GM12878 (cell line): ENCODE data around the gene THUMPD2. TPM values are rescaled to one million over a fixed set of nuclear protein-coding genes. Genes with fewer than 3 reads are reported as not detected.

Source experiments
- ATAC-seq: fragments of 200-7000 bp; cut with Tn5 transposase; 3 replicates; pipeline ENCODE4 v1.9.1; 2020; ENCODE audit warnings: mild to moderate bottlenecking, moderate library complexity
- BruUV-seq: library from RNA; stranded (reverse); fragments of 400-500 nt; replicated peaks from 2 replicates; lab custom pipeline; 2021; lab: Mats Ljungman, UMichigan
- CTCF ChIA-PET: fragments of 300-600 bp; sonication (Branson Sonifier 250); formaldehyde crosslinking; extraction: SDS; loops from one replicate; lab custom pipeline; 2021; ENCODE audit warnings: inconsistent platforms; lab: Yijun Ruan, JAX
- POLR2A ChIA-PET: fragments of 350-600 bp; formaldehyde crosslinking; extraction: SDS; loops from one replicate; lab custom pipeline; 2021; ENCODE audit warnings: inconsistent platforms; lab: Charles Lee
- RAD21 ChIA-PET: fragments of 300-600 bp; sonication (Branson Sonifier 250); formaldehyde crosslinking; loops from one replicate; lab custom pipeline; 2023; ENCODE audit warnings: antibody characterized with exemption; ENCODE audit not compliant: unreplicated experiment; lab: Charles Lee
- SMC1A ChIA-PET: fragments of 300-600 bp; sonication (Branson Sonifier 250); formaldehyde crosslinking; loops from one replicate; lab custom pipeline; 2023; ENCODE audit not compliant: unreplicated experiment, uncharacterized antibody; lab: Charles Lee
- DNase-seq: peaks from one replicate; pipeline ENCODE4 v3.0.0-alpha.2; 2011; ENCODE audit warnings: low read depth, low spot score
- FAIRE-seq: peaks from 3 replicates; lab custom pipeline; 2011; peaks lifted over from hg19 to GRCh38; lab: Jason Lieb, UNC
- H2AFZ ChIP-seq: 2 replicates; pipeline ENCODE4 v1.6.0; 2011; ENCODE audit warnings: low read depth, low read length, control low read depth; ENCODE audit not compliant: control insufficient read depth
- H3K27ac ChIP-seq: 2 replicates; pipeline ENCODE4 v1.5.1; 2011; ENCODE audit warnings: control low read depth; ENCODE audit not compliant: control insufficient read depth, insufficient read depth
- H3K27me3 ChIP-seq, 2 experiments: replicated peaks in 1 of 2; 2 replicates each; pipeline versions ENCODE4 v1.6.0 to v1.6.1; 2011; ENCODE audit warnings: low read length in 1 of 2; ENCODE audit not compliant: control insufficient read depth in 2 of 2, insufficient read depth in 2 of 2
- H3K36me3 ChIP-seq, 2 experiments: 2 replicates each; pipeline ENCODE4 v1.5.1; 2011; ENCODE audit warnings: low read length in 1 of 2; ENCODE audit not compliant: control insufficient read depth in 2 of 2, insufficient read depth in 2 of 2
- H3K4me1 ChIP-seq: 2 replicates; pipeline ENCODE4 v1.6.1; 2011; ENCODE audit warnings: mild to moderate bottlenecking, low read length, moderate library complexity, mixed read lengths; ENCODE audit not compliant: control insufficient read depth, insufficient read depth
- H3K4me2 ChIP-seq: 2 replicates; pipeline ENCODE4 v1.6.0; 2011; ENCODE audit warnings: control low read depth; ENCODE audit not compliant: control insufficient read depth, insufficient read depth
- H3K4me3 ChIP-seq: fragments of 200-600 bp; sonication (generic); 2 replicates; pipeline ENCODE4 v1.5.1; 2016
- H3K79me2 ChIP-seq: 2 replicates; pipeline ENCODE4 v1.6.0; 2011; ENCODE audit warnings: low read length; ENCODE audit not compliant: control insufficient read depth, insufficient read depth
- H3K9ac ChIP-seq: 2 replicates; pipeline ENCODE4 v1.8.0; 2011; ENCODE audit warnings: low read length, control low read depth, mixed read lengths; ENCODE audit not compliant: control insufficient read depth, insufficient read depth
- H3K9me3 ChIP-seq: replicated peaks from 3 replicates; pipeline ENCODE4 v1.5.1; 2011; ENCODE audit warnings: mild to moderate bottlenecking, low read length; ENCODE audit not compliant: control insufficient read depth, insufficient read depth
- H4K20me1 ChIP-seq: 2 replicates; pipeline ENCODE4 v1.6.0; 2011; ENCODE audit not compliant: control insufficient read depth, insufficient read depth
- CBX3 ChIP-seq: fragments of 200-600 bp; sonication (generic); IDR thresholded peaks from 2 replicates; pipeline ENCODE4 v1.6.1; 2016; ENCODE audit warnings: low read depth, borderline replicate concordance
- CHD1 ChIP-seq: IDR thresholded peaks from 2 replicates; pipeline ENCODE4 v1.6.1; 2012; ENCODE audit warnings: low read depth, low read length, improper control_type of control experiment
- CREM ChIP-seq: IDR thresholded peaks from 2 replicates; pipeline ENCODE4 v1.6.1; 2014; ENCODE audit warnings: antibody characterized with exemption, low read depth
- DPF2 ChIP-seq: fragments of 450-650 bp; IDR thresholded peaks from 2 replicates; pipeline ENCODE4 v1.6.1; 2017; ENCODE audit warnings: mild to moderate bottlenecking
- ESRRA ChIP-seq: IDR thresholded peaks from 2 replicates; pipeline ENCODE4 v1.6.1; 2012; ENCODE audit warnings: mild to moderate bottlenecking, low read length, improper control_type of control experiment
- EZH2 ChIP-seq: IDR thresholded peaks from 2 replicates; pipeline ENCODE4 v1.6.1; 2012; ENCODE audit warnings: low read depth, mild to moderate bottlenecking, control low read depth, inconsistent platforms, low read length, borderline replicate concordance; ENCODE audit not compliant: control insufficient read depth
- MEF2A ChIP-seq: IDR thresholded peaks from 2 replicates; pipeline ENCODE4 v1.6.1; 2011; ENCODE audit warnings: low read depth, mild to moderate bottlenecking, low read length, moderate library complexity; ENCODE audit not compliant: insufficient read depth
- NFXL1 ChIP-seq: fragments of 450-650 bp; IDR thresholded peaks from 2 replicates; pipeline ENCODE4 v1.6.1; 2017; ENCODE audit warnings: antibody characterized with exemption, mild to moderate bottlenecking, borderline replicate concordance
- POLR2AphosphoS2 ChIP-seq: IDR thresholded peaks from 2 replicates; pipeline ENCODE4 v1.6.1; 2011; ENCODE audit warnings: low read depth, mild to moderate bottlenecking, low read length, improper control_type of control experiment, moderate library complexity
- TAF1 ChIP-seq: IDR thresholded peaks from 2 replicates; pipeline ENCODE4 v1.6.1; 2011; ENCODE audit warnings: mild to moderate bottlenecking, low read depth, low read length, borderline replicate concordance
- ZNF384 ChIP-seq: IDR thresholded peaks from 2 replicates; pipeline ENCODE4 v1.6.1; 2012; ENCODE audit warnings: low read depth, mild to moderate bottlenecking, low read length, improper control_type of control experiment, borderline replicate concordance
- WGBS: methylation state at CpG from one replicate; pipeline ENCODE4 v1.1.6; 2016; ENCODE audit warnings: low lambda C conversion rate; ENCODE audit not compliant: insufficient replicate concordance, insufficient coverage; ENCODE audit errors: missing lambda C conversion rate; 5-methylcytosine and 5-hydroxymethylcytosine counted together
- in situ Hi-C: fragments of 300-500 bp; cut with MboI; formaldehyde crosslinking; loops from 9 replicates; pipeline ENCODE4 v1.14.3; 2018; ENCODE audit warnings: mixed read lengths
- intact Hi-C: fragments of 100-400 bp; cut with micrococcal nuclease; formaldehyde crosslinking; loops from one replicate; pipeline ENCODE4 v1.14.2; 2022; ENCODE audit not compliant: unreplicated experiment
- polyA plus RNA-seq, 11 experiments: library from polyadenylated mRNA; depleted of rRNA in 4 of 11; unstranded in 6 of 11; stranded (reverse) in 5 of 11; fragments of >200 nt; fragmentation: Nextera tagmentation in 4 of 11; fragmentation: Illumina TruSeq in 1 of 11; extraction: Ambion mirVana in 4 of 11; extraction: Trizol in 1 of 11; gene quantifications; 1 replicate in 1 of 11; 2 replicates in 10 of 11; pipeline versions ENCODE4 v1.2.1 to v1.2.3, GENCODE V29; 2011 to 2016; ENCODE audit warnings: inconsistent platforms in 2 of 11, missing spikeins in 2 of 11, low read depth in 1 of 11
- total RNA-seq, 4 experiments: library from RNA; depleted of rRNA in 3 of 4; stranded (reverse); fragments of >200 nt in 3 of 4; fragmentation: Illumina TruSeq in 1 of 4; extraction: Trizol in 1 of 4; gene quantifications; 2 replicates each; pipeline versions ENCODE4 v1.2.1 to v1.2.3, GENCODE V29; 2013 to 2021
- TF ChIP-seq, protein P1 (sequence below): fragments of 450-650 bp; IDR thresholded peaks from 2 replicates; pipeline ENCODE4 v1.6.1; 2017; ENCODE audit warnings: mild to moderate bottlenecking, low read depth, inconsistent platforms; ENCODE audit not compliant: poor library complexity, severe bottlenecking
- TF ChIP-seq, protein P2 (sequence below): IDR thresholded peaks from 2 replicates; pipeline ENCODE4 v1.6.1; 2011; ENCODE audit warnings: borderline replicate concordance, low read depth, mild to moderate bottlenecking, moderate library complexity, mixed read lengths, low read length; ENCODE audit not compliant: insufficient read depth; ENCODE audit errors: extremely low read length
- TF ChIP-seq, protein P3 (sequence below): fragments of 450-650 bp; IDR thresholded peaks from 2 replicates; pipeline ENCODE4 v1.6.1; 2018; ENCODE audit warnings: borderline replicate concordance, mild to moderate bottlenecking; ENCODE audit not compliant: partially characterized antibody

Gene THUMPD2
- total and polyA plus RNA-seq, 10 of the 15 experiments (the other 5 are each of a cell fraction or from before 2014, with no cell fraction given) = 6.7 to 19.7 (median 13.8) TPM

DNA sequence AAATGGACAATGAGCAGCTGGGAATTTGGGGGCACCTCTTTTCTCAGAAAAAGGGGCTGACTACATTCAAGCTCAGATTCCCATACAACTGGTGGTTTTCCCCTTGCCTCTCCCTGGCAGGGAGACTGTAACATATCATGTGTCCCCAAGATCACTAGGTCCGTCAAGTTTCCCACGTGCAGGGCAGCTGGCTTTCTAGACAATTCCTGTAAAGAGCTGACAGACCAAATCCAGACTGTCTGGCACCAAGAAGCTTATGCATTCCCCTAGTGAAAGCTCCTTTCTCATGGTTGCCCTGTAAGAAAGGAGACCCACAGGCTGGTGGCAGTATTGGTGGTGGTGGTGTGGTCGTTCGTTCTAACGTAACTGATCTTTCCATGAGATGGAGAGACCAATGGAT is 48.8 kb downstream of the THUMPD2 start:
- no peaks in the 10 kb centered on the region for H3K27me3 ChIP-seq
- TF ChIP-seq CREM (no peak), MEF2A (no peak), ZNF384 (no peak), CHD1 (no peak), POLR2AphosphoS2 (no peak), NFXL1 (no peak), TAF1 (no peak), CBX3 (no peak), ESRRA (no peak), EZH2 (no peak), DPF2 (no peak)
- TF ChIP-seq, protein P1, sequence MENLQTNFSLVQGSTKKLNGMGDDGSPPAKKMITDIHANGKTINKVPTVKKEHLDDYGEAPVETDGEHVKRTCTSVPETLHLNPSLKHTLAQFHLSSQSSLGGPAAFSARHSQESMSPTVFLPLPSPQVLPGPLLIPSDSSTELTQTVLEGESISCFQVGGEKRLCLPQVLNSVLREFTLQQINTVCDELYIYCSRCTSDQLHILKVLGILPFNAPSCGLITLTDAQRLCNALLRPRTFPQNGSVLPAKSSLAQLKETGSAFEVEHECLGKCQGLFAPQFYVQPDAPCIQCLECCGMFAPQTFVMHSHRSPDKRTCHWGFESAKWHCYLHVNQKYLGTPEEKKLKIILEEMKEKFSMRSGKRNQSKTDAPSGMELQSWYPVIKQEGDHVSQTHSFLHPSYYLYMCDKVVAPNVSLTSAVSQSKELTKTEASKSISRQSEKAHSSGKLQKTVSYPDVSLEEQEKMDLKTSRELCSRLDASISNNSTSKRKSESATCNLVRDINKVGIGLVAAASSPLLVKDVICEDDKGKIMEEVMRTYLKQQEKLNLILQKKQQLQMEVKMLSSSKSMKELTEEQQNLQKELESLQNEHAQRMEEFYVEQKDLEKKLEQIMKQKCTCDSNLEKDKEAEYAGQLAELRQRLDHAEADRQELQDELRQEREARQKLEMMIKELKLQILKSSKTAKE = no peak
- TF ChIP-seq, protein P2, sequence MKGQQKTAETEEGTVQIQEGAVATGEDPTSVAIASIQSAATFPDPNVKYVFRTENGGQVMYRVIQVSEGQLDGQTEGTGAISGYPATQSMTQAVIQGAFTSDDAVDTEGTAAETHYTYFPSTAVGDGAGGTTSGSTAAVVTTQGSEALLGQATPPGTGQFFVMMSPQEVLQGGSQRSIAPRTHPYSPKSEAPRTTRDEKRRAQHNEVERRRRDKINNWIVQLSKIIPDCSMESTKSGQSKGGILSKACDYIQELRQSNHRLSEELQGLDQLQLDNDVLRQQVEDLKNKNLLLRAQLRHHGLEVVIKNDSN = no peak
- TF ChIP-seq, protein P3, sequence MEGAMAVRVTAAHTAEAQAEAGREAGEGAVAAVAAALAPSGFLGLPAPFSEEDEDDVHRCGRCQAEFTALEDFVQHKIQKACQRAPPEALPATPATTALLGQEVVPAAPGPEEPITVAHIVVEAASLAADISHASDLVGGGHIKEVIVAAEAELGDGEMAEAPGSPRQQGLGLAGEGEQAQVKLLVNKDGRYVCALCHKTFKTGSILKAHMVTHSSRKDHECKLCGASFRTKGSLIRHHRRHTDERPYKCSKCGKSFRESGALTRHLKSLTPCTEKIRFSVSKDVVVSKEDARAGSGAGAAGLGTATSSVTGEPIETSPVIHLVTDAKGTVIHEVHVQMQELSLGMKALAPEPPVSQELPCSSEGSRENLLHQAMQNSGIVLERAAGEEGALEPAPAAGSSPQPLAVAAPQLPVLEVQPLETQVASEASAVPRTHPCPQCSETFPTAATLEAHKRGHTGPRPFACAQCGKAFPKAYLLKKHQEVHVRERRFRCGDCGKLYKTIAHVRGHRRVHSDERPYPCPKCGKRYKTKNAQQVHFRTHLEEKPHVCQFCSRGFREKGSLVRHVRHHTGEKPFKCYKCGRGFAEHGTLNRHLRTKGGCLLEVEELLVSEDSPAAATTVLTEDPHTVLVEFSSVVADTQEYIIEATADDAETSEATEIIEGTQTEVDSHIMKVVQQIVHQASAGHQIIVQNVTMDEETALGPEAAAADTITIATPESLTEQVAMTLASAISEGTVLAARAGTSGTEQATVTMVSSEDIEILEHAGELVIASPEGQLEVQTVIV = no peak
- TF ChIP-seq, all 136 proteins: peak for 0
- intact Hi-C loops (loop anchor here (2.0 to 5.0 kb wide), 2 partner anchors 217 to 663 kb away; no protein-coding TSS in a partner anchor), in situ Hi-C loops (loop anchor here (25.0 kb wide), 1 partner anchor 668 kb away; no protein-coding TSS in a partner anchor)
- no peaks in the 10 kb centered on the region for H3K4me1 ChIP-seq
- ChIA-PET CTCF (interaction anchor here (0.6 to 8.2 kb wide), 31 partner anchors 8 to 784 kb away, joined by 3 to 145 read pairs (median 4); no protein-coding TSS in a partner anchor), SMC1A (interaction anchor here (1.0 to 6.7 kb wide), 10 partner anchors 14 to 783 kb away, joined by 3 to 63 read pairs (median 4); no protein-coding TSS in a partner anchor), RAD21 (interaction anchor here (0.8 to 4.4 kb wide), 5 partner anchors 28 to 783 kb away, joined by 4 to 71 read pairs (median 4); no protein-coding TSS in a partner anchor), POLR2A (interaction anchor here (0.5 kb wide), 1 partner anchor 720 kb away, joined by 3 read pairs; no protein-coding TSS in a partner anchor)
- H3K79me2 ChIP-seq = no peaks in the 10 kb centered on the region
- DNase-seq = no peak
- BruUV-seq = no TSS peak
- H4K20me1 ChIP-seq = no peaks in the 10 kb centered on the region
- H3K27ac ChIP-seq = no peak overlapping the region
- no peak overlapping the region for H3K9ac ChIP-seq
- H3K9me3 ChIP-seq = no peaks in the 10 kb centered on the region
- H2AFZ ChIP-seq = no peak overlapping the region
- H3K4me3 ChIP-seq = no peak overlapping the region
- ATAC-seq = no peak
- no peak overlapping the region for H3K4me2 ChIP-seq
- peaks cover 0 to 8% of the 10 kb centered on the region in 2 experiments; a peak in 1 of 4 replicates for H3K36me3 ChIP-seq
- WGBS = 86% methylated on average over 5 of the region's 5 CpGs
- no peak for FAIRE-seq
